ENCODE data around the gene CTSE. TPM values are rescaled to one million over a fixed set of nuclear protein-coding genes. Genes with fewer than 3 reads are reported as not detected.

CTSE gene
- total RNA-seq, 1 experiment from 2014 or later: 0.48 TPM

- intact Hi-C loops (cut with micrococcal nuclease; ENCODE audit: unreplicated experiment): no loop called here
- POLR2A ChIA-PET: no interaction called here
- H3K4me3 ChIP-seq (ENCODE audit: low read depth, low read length): no peak overlapping the region
Measured at GRCh38 chr1:206035027-206035426, 11.3 kb upstream of the CTSE start.

GRCh38 chr1:206032380-206033140 lies 8.9 kb upstream of the CTSE start:
- ChIA-PET POLR2A (no interaction called here), CTCF (interaction anchor here (5.6 kb wide), 1 partner anchor 74 kb away, joined by 87 read pairs; no protein-coding TSS in a partner anchor)
- BruUV-seq (replicated peaks): no TSS peak
- no peaks in the 10 kb centered on the region for H3K36me3 Mint-ChIP-seq (ENCODE audit: insufficient read depth, unreplicated experiment)
- H3K27me3 Mint-ChIP-seq (ENCODE audit: insufficient read depth, unreplicated experiment): peaks cover 5% of the 10 kb centered on the region
- no peak overlapping the region for H3K4me3 Mint-ChIP-seq (ENCODE audit: unreplicated experiment)
- H3K9me3 Mint-ChIP-seq (ENCODE audit: unreplicated experiment): no peaks in the 10 kb centered on the region
- H3K27me3 ChIP-seq (replicated peaks; ENCODE audit: control insufficient read depth, insufficient read depth, low read length): no peaks in the 10 kb centered on the region
- intact Hi-C loops (cut with micrococcal nuclease; ENCODE audit: unreplicated experiment): loop anchor here (5.0 kb wide), 1 partner anchor 40 kb away; no protein-coding TSS in a partner anchor
- TF ChIP-seq CTCF (IDR thresholded peaks at IDR 0.05; ENCODE audit: insufficient read depth in 1 of 2, low read depth in 1 of 2, low read length in 1 of 2, severe bottlenecking in 1 of 2, unreplicated experiment in 1 of 2): no peak
- H3K27ac Mint-ChIP-seq (ENCODE audit: unreplicated experiment): no peak overlapping the region
- no peak overlapping the region for H3K4me3 ChIP-seq (ENCODE audit: low read depth, low read length)
- H3K36me3 ChIP-seq (ENCODE audit: control insufficient read depth, insufficient read depth, low read length): no peaks in the 10 kb centered on the region
- H3K9me3 ChIP-seq: no peaks in the 10 kb centered on the region
- H3K4me1 Mint-ChIP-seq (ENCODE audit: low read depth, unreplicated experiment): no peaks in the 10 kb centered on the region
- H3K4me1 ChIP-seq: peaks cover 7% of the 10 kb centered on the region; the same call in 1 of the 2 replicates
- no peak for DNase-seq

More at GRCh38 chr1:206035027-206035426, 11.3 kb upstream of the CTSE start:
- no peaks in the 10 kb centered on the region for H3K36me3 ChIP-seq (ENCODE audit: control insufficient read depth, insufficient read depth, low read length)
- no peaks in the 10 kb centered on the region for H3K27me3 ChIP-seq (replicated peaks; ENCODE audit: control insufficient read depth, insufficient read depth, low read length)
- Mint-ChIP-seq H3K27ac (ENCODE audit: unreplicated experiment) (no peak overlapping the region), H3K4me1 (ENCODE audit: low read depth, unreplicated experiment) (no peaks in the 10 kb centered on the region), H3K36me3 (ENCODE audit: insufficient read depth, unreplicated experiment) (no peaks in the 10 kb centered on the region), H3K27me3 (ENCODE audit: insufficient read depth, unreplicated experiment) (peaks cover 11% of the 10 kb centered on the region), H3K4me3 (ENCODE audit: unreplicated experiment) (no peak overlapping the region), H3K9me3 (ENCODE audit: unreplicated experiment) (no peaks in the 10 kb centered on the region)
- no TSS peak for BruUV-seq (replicated peaks)
- no peak for TF ChIP-seq CTCF (IDR thresholded peaks at IDR 0.05; ENCODE audit: insufficient read depth in 1 of 2, low read depth in 1 of 2, low read length in 1 of 2, severe bottlenecking in 1 of 2, unreplicated experiment in 1 of 2)
- no peaks in the 10 kb centered on the region for H3K9me3 ChIP-seq
- DNase-seq: no peak
- peaks cover 7% of the 10 kb centered on the region; the same call in 1 of the 2 replicates for H3K4me1 ChIP-seq
- CTCF ChIA-PET: no interaction called here

GRCh38 chr1:206030714-206031113 lies 7.0 kb upstream of the CTSE start:
- intact Hi-C loops (cut with micrococcal nuclease; ENCODE audit: unreplicated experiment): loop anchor here (1.0 to 5.0 kb wide), 2 partner anchors 38 to 76 kb away; no protein-coding TSS in a partner anchor
- TF ChIP-seq CTCF (IDR thresholded peaks at IDR 0.05; ENCODE audit: insufficient read depth in 1 of 2, low read depth in 1 of 2, low read length in 1 of 2, severe bottlenecking in 1 of 2, unreplicated experiment in 1 of 2): peak; percentile 79 to 97
- Mint-ChIP-seq H3K27ac (ENCODE audit: unreplicated experiment) (no peak overlapping the region), H3K36me3 (ENCODE audit: insufficient read depth, unreplicated experiment) (no peaks in the 10 kb centered on the region), H3K27me3 (ENCODE audit: insufficient read depth, unreplicated experiment) (peaks cover 7% of the 10 kb centered on the region), H3K9me3 (ENCODE audit: unreplicated experiment) (no peaks in the 10 kb centered on the region), H3K4me1 (ENCODE audit: low read depth, unreplicated experiment) (peaks cover 5% of the 10 kb centered on the region), H3K4me3 (ENCODE audit: unreplicated experiment) (no peak overlapping the region)
- Histone ChIP-seq H3K27me3 (replicated peaks; ENCODE audit: control insufficient read depth, insufficient read depth, low read length) (no peaks in the 10 kb centered on the region), H3K9me3 (no peaks in the 10 kb centered on the region; the same call in 1 of the 2 replicates), H3K36me3 (ENCODE audit: control insufficient read depth, insufficient read depth, low read length) (no peaks in the 10 kb centered on the region), H3K4me1 (peaks cover 10% of the 10 kb centered on the region), H3K4me3 (ENCODE audit: low read depth, low read length) (no peak overlapping the region)
- no TSS peak for BruUV-seq (replicated peaks)
- ChIA-PET CTCF (interaction anchor here (0.6 to 5.6 kb wide), 14 partner anchors 10 to 112 kb away, joined by 3 to 87 read pairs (median 4); partner anchors contain the start of gene AVPR1B), POLR2A (interaction anchor here (0.6 kb wide), 1 partner anchor 289 kb away, joined by 3 read pairs; no protein-coding TSS in a partner anchor)
- peak; percentile 82 to 86 for DNase-seq

Data from Caco-2 (cell line).